CD4-positive, alpha-beta T cell treated with Interleukin-6 at 100 ng/mL for 8 hours (primary cell): Measurements from ENCODE around the gene MAP1LC3B2.

Experiments used
- DNase-seq: peaks from one replicate; pipeline ENCODE4 v3.0.0-alpha.2; 2020; ENCODE audit warnings: mixed read lengths, low spot score

The MAP1LC3B2 gene

GRCh38 chr12:116559162-116559935, at the start of gene MAP1LC3B2:
Gene MAP1LC3B2, plus strand, starts transcription at chr12:116559381. Its CDS starts 16,562 bp downstream, at chr12:116575943.
- DNase-seq = peak; percentile 88

GRCh38 chr12:116513944-116514343, 45.2 kb upstream of the MAP1LC3B2 start:
- no peak for DNase-seq

- no peak for DNase-seq
Observed at GRCh38 chr12:116515684-116516083, 43.5 kb upstream of the MAP1LC3B2 start.

- no peak for DNase-seq
Observed at GRCh38 chr12:116516657-116517056, 42.5 kb upstream of the MAP1LC3B2 start.

GRCh38 chr12:116517431-116518045, 41.6 kb upstream of the MAP1LC3B2 start:
- DNase-seq = no peak

- DNase-seq = no peak
Observed at GRCh38 chr12:116520225-116520760, 38.9 kb upstream of the MAP1LC3B2 start.

- DNase-seq = no peak
Observed at GRCh38 chr12:116520801-116521471, 38.2 kb upstream of the MAP1LC3B2 start.

GRCh38 chr12:116524311-116524710, 34.9 kb upstream of the MAP1LC3B2 start:
- no peak for DNase-seq

- DNase-seq = no peak
Observed at GRCh38 chr12:116524964-116525379, 34.2 kb upstream of the MAP1LC3B2 start.

GRCh38 chr12:116525418-116526001, 33.7 kb upstream of the MAP1LC3B2 start:
- DNase-seq = no peak

GRCh38 chr12:116528065-116528464, 31.1 kb upstream of the MAP1LC3B2 start:
- no peak for DNase-seq

GRCh38 chr12:116528498-116528897, 30.7 kb upstream of the MAP1LC3B2 start:
- DNase-seq = no peak

GRCh38 chr12:116529048-116529447, 30.1 kb upstream of the MAP1LC3B2 start:
- no peak for DNase-seq

- no peak for DNase-seq
Observed at GRCh38 chr12:116529686-116530085, 29.5 kb upstream of the MAP1LC3B2 start.

GRCh38 chr12:116532428-116532827, 26.8 kb upstream of the MAP1LC3B2 start:
- DNase-seq = no peak

- DNase-seq = no peak
Observed at GRCh38 chr12:116532986-116533342, 26.2 kb upstream of the MAP1LC3B2 start.

GRCh38 chr12:116533343-116534251, 25.6 kb upstream of the MAP1LC3B2 start:
- DNase-seq = peak; percentile 71

- DNase-seq = no peak
Observed at GRCh38 chr12:116534311-116535121, 24.7 kb upstream of the MAP1LC3B2 start.

GRCh38 chr12:116535241-116535640, 23.9 kb upstream of the MAP1LC3B2 start:
- DNase-seq = no peak

GRCh38 chr12:116537101-116537904, 21.9 kb upstream of the MAP1LC3B2 start:
- DNase-seq = no peak
